Measurements from ENCODE around the gene DNAAF5.

- TF ChIP-seq CTCF (conservative IDR thresholded peaks at IDR 0.05; ENCODE audit: low read depth, low read length) (no peak), CHD1 (IDR thresholded peaks at IDR 0.05; ENCODE audit: low read depth, low read length) (no peak), RFX5 (IDR thresholded peaks at IDR 0.05; ENCODE audit: low read depth, low read length) (no peak), FOS (IDR thresholded peaks at IDR 0.05; ENCODE audit: low read depth, low read length) (no peak), BHLHE40 (IDR thresholded peaks at IDR 0.05; ENCODE audit: low read depth, low read length) (no peak), MAFK (IDR thresholded peaks at IDR 0.05; ENCODE audit: low read depth, low read length) (no peak), POLR2A (IDR thresholded peaks at IDR 0.05; ENCODE audit: low read depth, low read length) (no peak), RCOR1 (IDR thresholded peaks at IDR 0.05; ENCODE audit: insufficient replicate concordance, low read length) (no peak), ELK1 (IDR thresholded peaks at IDR 0.05; ENCODE audit: borderline replicate concordance, low read depth, low read length) (no peak), RAD21 (IDR thresholded peaks at IDR 0.05; ENCODE audit: low read length) (no peak), USF2 (IDR thresholded peaks at IDR 0.05; ENCODE audit: low read depth, low read length) (no peak)
Observed at GRCh38 chr7:713488-714230, 12.8 kb upstream of the DNAAF5 start.
